Lower leg skin (tissue), 3 donors: ENCODE data around the gene FOXP4.

ENCODE experiments used
- POLR2A ChIP-seq, 2 donors: fragments of 450-650 bp; IDR thresholded peaks; one replicate each; pipeline ENCODE4 v1.6.1; 2016 to 2017; ENCODE audit warnings: antibody characterized with exemption in 2 of 2, mild to moderate bottlenecking in 1 of 2, moderate library complexity in 1 of 2
- TF ChIP-seq, protein P1 (sequence below), 3 donors: fragments of 450-650 bp; IDR thresholded peaks; one replicate each; pipeline ENCODE4 v1.5.1; 2016; ENCODE audit warnings: antibody characterized with exemption in 3 of 3, mild to moderate bottlenecking in 3 of 3, moderate library complexity in 2 of 3

- TF ChIP-seq, protein P1, sequence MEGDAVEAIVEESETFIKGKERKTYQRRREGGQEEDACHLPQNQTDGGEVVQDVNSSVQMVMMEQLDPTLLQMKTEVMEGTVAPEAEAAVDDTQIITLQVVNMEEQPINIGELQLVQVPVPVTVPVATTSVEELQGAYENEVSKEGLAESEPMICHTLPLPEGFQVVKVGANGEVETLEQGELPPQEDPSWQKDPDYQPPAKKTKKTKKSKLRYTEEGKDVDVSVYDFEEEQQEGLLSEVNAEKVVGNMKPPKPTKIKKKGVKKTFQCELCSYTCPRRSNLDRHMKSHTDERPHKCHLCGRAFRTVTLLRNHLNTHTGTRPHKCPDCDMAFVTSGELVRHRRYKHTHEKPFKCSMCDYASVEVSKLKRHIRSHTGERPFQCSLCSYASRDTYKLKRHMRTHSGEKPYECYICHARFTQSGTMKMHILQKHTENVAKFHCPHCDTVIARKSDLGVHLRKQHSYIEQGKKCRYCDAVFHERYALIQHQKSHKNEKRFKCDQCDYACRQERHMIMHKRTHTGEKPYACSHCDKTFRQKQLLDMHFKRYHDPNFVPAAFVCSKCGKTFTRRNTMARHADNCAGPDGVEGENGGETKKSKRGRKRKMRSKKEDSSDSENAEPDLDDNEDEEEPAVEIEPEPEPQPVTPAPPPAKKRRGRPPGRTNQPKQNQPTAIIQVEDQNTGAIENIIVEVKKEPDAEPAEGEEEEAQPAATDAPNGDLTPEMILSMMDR (IDR thresholded peaks at IDR 0.05): no peak
- TF ChIP-seq POLR2A (IDR thresholded peaks at IDR 0.05): no peak
These were observed 6.5 kb downstream of the FOXP4 start for GRCh38 chr6:41552723-41553122.
